ENCODE results near the gene MAGI1. TPM values are rescaled to one million over a fixed set of nuclear protein-coding genes. Genes with fewer than 3 reads are reported as not detected.
"Not testable (repeated sequence)": the region's sequence is repeated elsewhere in the genome, so short reads cannot be mapped to it uniquely, and the experiment has no call there.

Gene MAGI1
- total RNA-seq, 4 donors from 2014 or later: 17.2 to 40.8 (median 28.1) TPM

GRCh38 chr3:65720989-65721737, 317.6 kb downstream of the MAGI1 start:
- 78 to 97% methylated on average over 3 of the region's 4 CpGs for WGBS, 2 donors (ENCODE audit: low coverage in 1 of 2)

GRCh38 chr3:65719639-65720038, 319.1 kb downstream of the MAGI1 start:
- WGBS, 2 donors (ENCODE audit: low coverage in 1 of 2): 73 to 100% methylated on average over 1 of the region's 1 CpG
- H3K4me1 ChIP-seq, H3K4me3 ChIP-seq, ATAC-seq, H3K27me3 ChIP-seq, H3K36me3 ChIP-seq, H3K9me3 ChIP-seq, H3K27ac ChIP-seq: not testable (repeated sequence)

More at GRCh38 chr3:65720989-65721737, 317.6 kb downstream of the MAGI1 start:
- Histone ChIP-seq H3K9me3 (no peaks in the 10 kb centered on the region), H3K4me1 (no peaks in the 10 kb centered on the region), H3K27me3 (no peaks in the 10 kb centered on the region), H3K27ac (no peak overlapping the region), H3K36me3 (no peaks in the 10 kb centered on the region), H3K4me3 (no peak overlapping the region)
- no peak for ATAC-seq
- TF ChIP-seq EP300 (IDR thresholded peaks at IDR 0.05) (no peak), POLR2AphosphoS5 (IDR thresholded peaks at IDR 0.05) (no peak), POLR2A (IDR thresholded peaks at IDR 0.05) (no peak), CTCF (IDR thresholded peaks at IDR 0.05) (no peak)

DNA sequence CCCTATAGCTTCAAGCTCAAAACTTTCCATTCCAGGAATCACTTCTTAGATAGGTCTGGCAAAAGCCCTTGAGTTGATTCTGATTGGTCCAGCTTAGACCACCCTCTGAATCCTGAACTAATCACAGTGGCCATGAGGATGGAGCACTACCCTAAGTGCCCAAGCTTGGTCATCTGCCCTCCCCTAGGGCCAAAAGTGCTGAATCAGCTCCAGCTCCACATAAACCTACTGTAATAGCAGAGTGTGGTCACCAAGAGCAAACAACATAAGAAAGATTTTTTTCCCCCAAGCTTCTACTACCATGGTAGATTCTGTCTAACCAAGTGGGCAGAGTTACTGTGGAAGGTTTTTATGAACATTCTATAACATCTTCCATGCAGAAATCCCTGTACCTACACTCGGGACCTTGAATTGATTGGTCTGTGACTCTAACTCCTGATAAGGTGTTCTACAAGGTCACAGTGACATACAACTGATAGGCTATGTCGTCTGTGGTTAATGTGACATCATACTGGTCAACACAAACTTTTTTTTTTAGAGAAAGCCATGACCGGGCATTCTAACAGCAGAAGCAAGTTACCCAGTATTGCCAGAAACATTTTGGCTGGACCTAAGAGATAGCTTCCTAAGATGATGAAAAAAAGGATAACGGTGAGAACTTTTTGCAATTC, 320.9 kb downstream of the MAGI1 start:
- TF ChIP-seq POLR2AphosphoS5 (IDR thresholded peaks at IDR 0.05): no peak
- no peak for TF ChIP-seq EP300 (IDR thresholded peaks at IDR 0.05)
- TF ChIP-seq CTCF (IDR thresholded peaks at IDR 0.05): no peak
- no peak for TF ChIP-seq POLR2A (IDR thresholded peaks at IDR 0.05)
- ATAC-seq: no peak
- WGBS, 2 donors (ENCODE audit: low coverage in 1 of 2): 82 to 100% methylated on average over 2 to 4 of the region's 4 CpGs

GRCh38 chr3:65716071-65716751, 322.5 kb downstream of the MAGI1 start:
- H3K9me3 ChIP-seq: no peaks in the 10 kb centered on the region
- 64 to 73% methylated on average over 4 of the region's 4 CpGs for WGBS, 2 donors (ENCODE audit: low coverage in 1 of 2)
- H3K4me3 ChIP-seq: no peak overlapping the region
- no peaks in the 10 kb centered on the region for H3K36me3 ChIP-seq
- H3K27ac ChIP-seq: no peak overlapping the region
- TF ChIP-seq POLR2A (IDR thresholded peaks at IDR 0.05): no peak
- no peak for TF ChIP-seq EP300 (IDR thresholded peaks at IDR 0.05)
- no peak for TF ChIP-seq POLR2AphosphoS5 (IDR thresholded peaks at IDR 0.05)
- no peak for TF ChIP-seq CTCF (IDR thresholded peaks at IDR 0.05)
- no peaks in the 10 kb centered on the region for H3K27me3 ChIP-seq
- H3K4me1 ChIP-seq: no peaks in the 10 kb centered on the region
- ATAC-seq: no peak

More for the DNA sequence above, 320.9 kb downstream of the MAGI1 start:
- H3K27me3 ChIP-seq: no peaks in the 10 kb centered on the region
- no peaks in the 10 kb centered on the region for H3K9me3 ChIP-seq
- no peak overlapping the region for H3K27ac ChIP-seq
- H3K4me1 ChIP-seq: no peaks in the 10 kb centered on the region
- H3K4me3 ChIP-seq: no peak overlapping the region
- no peaks in the 10 kb centered on the region for H3K36me3 ChIP-seq

GRCh38 chr3:65714134-65714533, 324.6 kb downstream of the MAGI1 start:
- H3K4me3 ChIP-seq: no peak overlapping the region
- no peak overlapping the region for H3K27ac ChIP-seq
- no peak for ATAC-seq
- TF ChIP-seq POLR2A (IDR thresholded peaks at IDR 0.05) (no peak), POLR2AphosphoS5 (IDR thresholded peaks at IDR 0.05) (no peak), EP300 (IDR thresholded peaks at IDR 0.05) (no peak), CTCF (IDR thresholded peaks at IDR 0.05) (no peak)
- H3K4me1 ChIP-seq: no peaks in the 10 kb centered on the region
- no peaks in the 10 kb centered on the region for H3K36me3 ChIP-seq
- 60 to 76% methylated on average over 4 to 6 of the region's 6 CpGs for WGBS, 2 donors (ENCODE audit: low coverage in 1 of 2)
- no peaks in the 10 kb centered on the region for H3K27me3 ChIP-seq
- H3K9me3 ChIP-seq: no peaks in the 10 kb centered on the region
